Measurements from ENCODE around the gene GFAP. TPM values are rescaled to one million over a fixed set of nuclear protein-coding genes. Genes with fewer than 3 reads are reported as not detected.

Gene GFAP
- total RNA-seq, 1 donor from 2014 or later, result 155 TPM

GRCh38 chr17:44867841-44868240, 47.5 kb downstream of the GFAP start:
- no peak for DNase-seq (ENCODE audit: low spot score in 2 of 2)
- FAIRE-seq, result no peak

GRCh38 chr17:44865931-44866330, 49.4 kb downstream of the GFAP start:
- no peak for FAIRE-seq
- no peak for DNase-seq (ENCODE audit: low spot score in 2 of 2)

GRCh38 chr17:44865231-44865660, 50.1 kb downstream of the GFAP start:
- peak; percentile 28 to 59 for DNase-seq (ENCODE audit: low spot score in 2 of 2)
- no peak for FAIRE-seq

- no peak for DNase-seq (ENCODE audit: low spot score in 2 of 2)
- FAIRE-seq, result no peak
These were observed 50.5 kb downstream of the GFAP start for GRCh38 chr17:44864831-44865230.

- FAIRE-seq, result no peak
These were observed 52.0 kb downstream of the GFAP start for GRCh38 chr17:44863061-44863918.

GRCh38 chr17:44862278-44862914, 52.9 kb downstream of the GFAP start:
- no peak for FAIRE-seq
- no peak for DNase-seq (ENCODE audit: low spot score in 2 of 2)

More at GRCh38 chr17:44863061-44863918, 52.0 kb downstream of the GFAP start:
- DNase-seq (ENCODE audit: low spot score in 2 of 2), result no peak

- FAIRE-seq (no peak), DNase-seq (ENCODE audit: low spot score in 2 of 2) (no peak)
These were observed 55.6 kb downstream of the GFAP start for GRCh38 chr17:44859701-44860100.

GRCh38 chr17:44854192-44854591, 61.1 kb downstream of the GFAP start:
- DNase-seq (ENCODE audit: low spot score in 2 of 2) (no peak), FAIRE-seq (no peak)

Small RNA genes within 50 kb of the gene (small RNA-seq; reads per million reads assigned to genes)
- gene CCDC103 (not detected), gene MIR6783 (not detected), gene RN7SL405P (not detected)

Other genes starting within 250 kb of the GFAP start
- gene CCDC43, start 225.7 kb downstream of the GFAP start, total RNA-seq, result 43.6 TPM
- gene DBF4B, start 206.8 kb downstream of the GFAP start, total RNA-seq, result 3.3 TPM
- gene ADAM11, start 156.5 kb downstream of the GFAP start, total RNA-seq, result 14.7 TPM
- gene GJC1, start 85.2 kb downstream of the GFAP start, total RNA-seq, result 76.2 TPM
- gene HIGD1B, start 67.6 kb downstream of the GFAP start, total RNA-seq, result 3.7 TPM
- gene EFTUD2, start 16.1 kb downstream of the GFAP start, total RNA-seq, result 111 TPM
- gene KIF18B, start 32.3 kb upstream of the GFAP start, total RNA-seq, result 0.41 TPM
- 1.2 TPM for gene C1QL1, start 52.8 kb upstream of the GFAP start, total RNA-seq
- gene DCAKD, start 136.1 kb upstream of the GFAP start, total RNA-seq, result 48.5 TPM
- 29.3 TPM for gene NMT1, start 145.8 kb upstream of the GFAP start, total RNA-seq
- gene PLCD3, start 217.0 kb upstream of the GFAP start, total RNA-seq, result 0.82 TPM
- 2.4 TPM for gene ACBD4, start 220.2 kb upstream of the GFAP start, total RNA-seq
- 8.6 TPM for gene HEXIM1, start 233.0 kb upstream of the GFAP start, total RNA-seq
- 8.2 TPM for gene HEXIM2, start 246.4 kb upstream of the GFAP start, total RNA-seq

Data from frontal cortex (tissue), 4 donors.